ENCODE data around the gene CST9L. TPM values are rescaled to one million over a fixed set of nuclear protein-coding genes. Genes with fewer than 3 reads are reported as not detected.

Gene CST9L
- total RNA-seq, 4 donors from 2014 or later, result not detected

DNA sequence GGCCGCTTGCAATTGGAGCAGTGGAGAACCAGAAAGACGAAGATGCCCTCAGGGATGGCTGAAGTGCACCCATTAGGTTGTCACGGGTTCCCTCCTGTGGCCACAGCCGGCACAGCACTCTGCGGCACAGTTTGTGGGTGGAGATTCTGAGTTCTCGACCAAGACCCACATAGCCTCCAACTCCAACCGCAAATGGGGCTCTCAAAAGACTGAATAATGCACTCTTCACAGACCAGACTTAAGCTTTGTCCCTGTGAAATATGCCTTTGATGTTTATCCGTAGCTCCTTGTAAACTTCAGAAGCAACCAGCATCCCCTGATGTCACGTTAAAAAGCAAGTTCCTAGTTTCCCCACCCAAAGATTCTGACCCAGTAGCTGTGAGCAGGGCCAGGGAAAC, 38.4 kb upstream of the CST9L start:
- TF ChIP-seq, protein P1, sequence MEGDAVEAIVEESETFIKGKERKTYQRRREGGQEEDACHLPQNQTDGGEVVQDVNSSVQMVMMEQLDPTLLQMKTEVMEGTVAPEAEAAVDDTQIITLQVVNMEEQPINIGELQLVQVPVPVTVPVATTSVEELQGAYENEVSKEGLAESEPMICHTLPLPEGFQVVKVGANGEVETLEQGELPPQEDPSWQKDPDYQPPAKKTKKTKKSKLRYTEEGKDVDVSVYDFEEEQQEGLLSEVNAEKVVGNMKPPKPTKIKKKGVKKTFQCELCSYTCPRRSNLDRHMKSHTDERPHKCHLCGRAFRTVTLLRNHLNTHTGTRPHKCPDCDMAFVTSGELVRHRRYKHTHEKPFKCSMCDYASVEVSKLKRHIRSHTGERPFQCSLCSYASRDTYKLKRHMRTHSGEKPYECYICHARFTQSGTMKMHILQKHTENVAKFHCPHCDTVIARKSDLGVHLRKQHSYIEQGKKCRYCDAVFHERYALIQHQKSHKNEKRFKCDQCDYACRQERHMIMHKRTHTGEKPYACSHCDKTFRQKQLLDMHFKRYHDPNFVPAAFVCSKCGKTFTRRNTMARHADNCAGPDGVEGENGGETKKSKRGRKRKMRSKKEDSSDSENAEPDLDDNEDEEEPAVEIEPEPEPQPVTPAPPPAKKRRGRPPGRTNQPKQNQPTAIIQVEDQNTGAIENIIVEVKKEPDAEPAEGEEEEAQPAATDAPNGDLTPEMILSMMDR (IDR thresholded peaks at IDR 0.05; ENCODE audit: low read depth), result no peak

DNA sequence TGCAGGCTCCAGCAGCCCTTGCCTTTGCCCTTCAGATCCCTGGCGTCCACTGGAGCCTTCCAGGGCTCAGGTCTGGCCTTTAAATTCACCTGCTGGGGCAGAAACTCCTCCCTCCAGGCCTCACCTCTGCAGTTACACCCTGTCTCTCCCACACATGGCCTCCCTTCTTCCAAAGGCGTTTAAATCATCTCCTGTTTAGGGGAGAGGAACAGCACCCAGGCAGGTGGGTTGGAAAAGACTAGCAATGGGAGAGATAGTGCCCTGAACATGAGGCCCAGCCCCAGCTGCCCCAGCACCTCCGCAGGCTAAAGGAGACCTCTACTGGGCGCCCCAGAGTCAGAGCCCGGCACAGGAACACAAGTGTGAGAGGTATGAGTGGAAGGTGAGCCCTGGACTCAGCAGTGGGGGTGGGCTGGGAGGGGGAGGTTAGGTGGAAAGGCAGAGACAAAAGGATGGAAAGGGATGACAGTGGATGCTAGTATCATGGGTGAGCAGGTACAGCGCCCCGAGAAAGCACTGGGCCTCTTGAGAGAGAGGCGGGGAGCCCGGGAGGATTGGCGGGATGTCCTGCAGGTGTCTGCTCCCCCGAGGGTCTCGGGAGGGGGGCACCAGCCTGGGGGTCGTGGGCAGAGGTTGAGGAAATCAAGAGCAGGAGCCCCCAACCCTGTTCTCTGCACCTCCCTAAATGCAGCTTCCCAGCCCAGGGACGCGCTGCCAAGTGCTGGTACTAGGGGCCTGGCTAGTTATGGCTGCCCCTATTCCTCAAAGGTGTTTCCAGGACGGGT, 37.8 kb upstream of the CST9L start, which contains the start of gene CST9:
TSS of gene CST9 (minus strand) at position 51 of the 785 bp plus-strand sequence. CDS start 53 bp downstream, outside the sequence.
- TF ChIP-seq, protein P1 (IDR thresholded peaks at IDR 0.05; ENCODE audit: low read depth), result no peak

DNA sequence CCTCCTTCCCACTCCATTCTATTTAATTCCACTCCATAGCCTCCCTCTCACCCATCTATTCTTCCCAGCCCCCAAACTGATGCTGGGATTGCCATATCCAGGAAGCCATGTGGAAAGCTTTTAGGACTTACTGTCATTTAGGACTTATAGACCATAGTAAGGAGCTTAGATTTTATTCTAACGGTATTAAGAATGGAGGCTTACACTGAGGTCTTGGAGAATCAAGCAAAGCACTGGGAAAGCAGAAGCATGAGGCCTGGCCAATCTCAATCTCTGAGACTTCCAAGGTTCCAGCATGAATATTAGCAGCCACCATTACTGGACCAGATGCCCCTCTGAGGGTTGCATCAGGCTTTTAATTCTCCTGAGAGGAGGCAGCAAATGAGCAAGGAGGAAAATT, 36.0 kb upstream of the CST9L start:
- TF ChIP-seq, protein P1 (IDR thresholded peaks at IDR 0.05; ENCODE audit: low read depth), result no peak

DNA sequence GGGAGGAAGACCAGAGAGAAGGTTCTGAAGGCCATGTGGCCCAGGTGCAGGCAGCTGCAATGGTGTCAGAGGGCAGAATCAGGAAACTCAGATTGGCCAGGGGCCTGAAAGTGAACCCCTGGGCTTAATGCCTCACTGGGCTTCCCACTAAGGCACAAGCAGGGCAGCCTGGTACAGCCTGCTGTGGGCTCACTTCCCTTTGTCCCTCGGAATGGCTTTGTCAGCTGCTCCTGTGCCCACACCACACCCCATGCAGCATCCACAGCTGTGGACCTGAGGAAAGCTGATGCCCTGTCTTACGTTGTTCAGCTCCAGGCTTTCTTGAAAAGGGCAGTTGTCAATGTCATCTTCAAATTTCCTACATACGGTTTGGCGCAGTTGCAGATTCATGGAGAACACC, 35.0 kb upstream of the CST9L start:
- TF ChIP-seq, protein P1 (IDR thresholded peaks at IDR 0.05; ENCODE audit: low read depth), result no peak

DNA sequence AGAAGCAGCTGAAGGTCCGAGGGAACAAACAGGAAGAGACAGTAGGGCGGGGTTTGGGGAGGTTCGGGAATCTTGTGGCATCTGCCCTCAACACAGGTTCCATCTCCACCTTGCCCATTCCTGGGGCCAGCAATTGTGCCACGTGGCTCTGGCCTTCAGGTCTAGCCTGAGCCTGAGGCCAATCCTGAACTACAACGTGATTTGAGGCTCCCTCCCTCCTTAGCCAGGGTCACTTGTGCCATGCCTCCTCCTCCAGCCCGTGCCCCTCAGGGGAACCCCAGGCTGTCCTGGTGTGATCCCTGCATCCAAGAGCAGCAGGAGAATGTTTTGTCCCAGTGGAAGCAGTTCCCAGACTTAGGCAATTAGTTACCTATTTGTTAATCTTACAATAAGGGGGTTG, 34.4 kb upstream of the CST9L start:
- TF ChIP-seq, protein P1 (IDR thresholded peaks at IDR 0.05; ENCODE audit: low read depth), result no peak

DNA sequence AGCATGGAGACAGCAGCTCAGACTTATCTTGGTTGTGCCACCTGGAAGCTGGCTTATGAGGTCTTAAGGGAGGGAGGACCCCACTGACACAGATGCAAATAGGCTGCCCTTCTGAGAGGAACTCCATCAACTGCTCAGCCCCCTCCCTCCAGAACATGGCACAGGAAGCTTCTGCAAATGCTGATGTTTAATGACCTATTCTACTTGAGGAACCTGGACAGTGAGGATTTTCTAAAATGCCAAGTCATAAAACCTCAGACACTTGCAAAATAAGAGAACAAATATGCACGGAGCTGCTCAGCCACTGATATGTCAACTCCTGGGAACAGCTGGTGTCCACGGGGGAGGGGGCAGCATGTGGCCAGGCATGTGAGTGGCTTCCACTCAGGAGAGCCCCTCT, 34.0 kb upstream of the CST9L start:
- TF ChIP-seq, protein P1 (IDR thresholded peaks at IDR 0.05; ENCODE audit: low read depth), result no peak

DNA sequence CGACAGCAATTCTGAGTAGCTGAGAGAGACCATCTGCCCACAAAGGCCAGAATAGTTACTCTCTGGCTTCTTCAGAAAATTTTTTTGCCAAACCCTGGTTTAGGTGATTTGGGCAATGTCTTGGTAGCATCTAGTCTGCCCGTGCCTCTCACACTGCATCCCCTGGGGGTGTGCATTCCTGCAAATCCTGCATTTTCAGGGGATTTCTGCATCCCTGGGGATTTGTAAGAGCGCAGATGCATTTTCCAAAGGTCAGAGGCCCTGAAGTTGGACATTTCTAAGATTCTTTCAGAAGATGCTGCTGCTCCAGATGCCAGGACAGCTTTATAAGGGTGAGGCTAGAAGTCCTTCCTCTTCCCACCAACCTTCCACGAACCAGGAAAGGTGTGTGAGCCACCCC, 33.4 kb upstream of the CST9L start:
- TF ChIP-seq, protein P1 (IDR thresholded peaks at IDR 0.05; ENCODE audit: low read depth), result no peak

All from subcutaneous adipose tissue (tissue), 4 donors.